ENCODE data around the gene OCEL1.

DNA sequence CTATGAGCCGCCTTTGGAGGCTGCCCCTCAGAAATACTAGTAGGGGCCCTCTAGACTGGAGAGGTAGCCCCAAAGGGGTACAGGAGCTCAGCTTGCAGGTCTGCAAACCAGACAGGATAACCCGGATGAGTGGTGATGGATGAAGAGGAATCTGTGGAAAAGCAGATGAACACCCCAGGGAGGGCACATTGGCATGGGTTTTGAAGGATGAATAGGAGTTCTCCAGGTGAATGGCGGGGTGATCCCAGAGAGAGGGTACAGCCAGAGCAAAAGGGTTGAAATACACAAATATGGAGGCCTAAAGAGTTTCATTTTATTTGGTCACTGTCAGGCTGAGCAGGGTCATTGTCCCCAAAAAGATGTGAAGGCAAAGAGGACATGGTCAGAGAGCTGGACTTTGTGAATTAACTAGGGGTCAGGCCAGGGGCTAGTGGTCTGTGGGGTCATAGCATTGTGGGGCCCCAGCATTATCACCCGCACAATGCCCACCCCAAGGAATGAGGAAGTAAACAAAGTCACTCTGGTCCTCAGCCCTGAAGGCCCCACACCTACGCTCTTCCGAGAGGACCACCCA lies 14.9 kb downstream of the OCEL1 start:
- TF ChIP-seq, protein P1, sequence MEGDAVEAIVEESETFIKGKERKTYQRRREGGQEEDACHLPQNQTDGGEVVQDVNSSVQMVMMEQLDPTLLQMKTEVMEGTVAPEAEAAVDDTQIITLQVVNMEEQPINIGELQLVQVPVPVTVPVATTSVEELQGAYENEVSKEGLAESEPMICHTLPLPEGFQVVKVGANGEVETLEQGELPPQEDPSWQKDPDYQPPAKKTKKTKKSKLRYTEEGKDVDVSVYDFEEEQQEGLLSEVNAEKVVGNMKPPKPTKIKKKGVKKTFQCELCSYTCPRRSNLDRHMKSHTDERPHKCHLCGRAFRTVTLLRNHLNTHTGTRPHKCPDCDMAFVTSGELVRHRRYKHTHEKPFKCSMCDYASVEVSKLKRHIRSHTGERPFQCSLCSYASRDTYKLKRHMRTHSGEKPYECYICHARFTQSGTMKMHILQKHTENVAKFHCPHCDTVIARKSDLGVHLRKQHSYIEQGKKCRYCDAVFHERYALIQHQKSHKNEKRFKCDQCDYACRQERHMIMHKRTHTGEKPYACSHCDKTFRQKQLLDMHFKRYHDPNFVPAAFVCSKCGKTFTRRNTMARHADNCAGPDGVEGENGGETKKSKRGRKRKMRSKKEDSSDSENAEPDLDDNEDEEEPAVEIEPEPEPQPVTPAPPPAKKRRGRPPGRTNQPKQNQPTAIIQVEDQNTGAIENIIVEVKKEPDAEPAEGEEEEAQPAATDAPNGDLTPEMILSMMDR (IDR thresholded peaks at IDR 0.05): no peak
- no peak for TF ChIP-seq POLR2A (IDR thresholded peaks at IDR 0.05)
